H9 (cell line): ENCODE results near the gene SF3B5. TPM values are rescaled to one million over a fixed set of nuclear protein-coding genes. Genes with fewer than 3 reads are reported as not detected.

ENCODE experiments used
- DNase-seq: peaks from one replicate; pipeline ENCODE4 v3.0.0-alpha.2; 2017
- H2AFZ ChIP-seq: one replicate; pipeline ENCODE4 v1.6.1; 2013; ENCODE audit warnings: mild to moderate bottlenecking, low read length, control low read depth, moderate library complexity
- H2AK5ac ChIP-seq: 2 replicates; pipeline ENCODE4 v1.6.1; 2013; ENCODE audit warnings: low read length, control low read depth, mixed read lengths; ENCODE audit not compliant: insufficient read length
- H2BK120ac ChIP-seq: one replicate; pipeline ENCODE4 v1.6.1; 2013; ENCODE audit warnings: low read depth, mild to moderate bottlenecking, low read length, control low read depth, inconsistent platforms; ENCODE audit not compliant: poor library complexity, severe bottlenecking
- H2BK12ac ChIP-seq: 2 replicates; pipeline ENCODE4 v1.6.1; 2013; ENCODE audit warnings: low read length, control low read depth, mixed read lengths, low read depth; ENCODE audit not compliant: insufficient read length
- H2BK15ac ChIP-seq: 2 replicates; pipeline ENCODE4 v1.6.1; 2013; ENCODE audit warnings: low read depth, low read length, control low read depth
- H2BK20ac ChIP-seq: one replicate; pipeline ENCODE4 v1.6.1; 2013; ENCODE audit warnings: low read depth, mild to moderate bottlenecking, low read length, control low read depth, inconsistent platforms; ENCODE audit not compliant: poor library complexity, severe bottlenecking
- H2BK5ac ChIP-seq: 2 replicates; pipeline ENCODE4 v1.6.1; 2013; ENCODE audit warnings: low read length, control low read depth, mixed read lengths; ENCODE audit not compliant: insufficient read length
- H3K14ac ChIP-seq: 2 replicates; pipeline ENCODE4 v1.6.1; 2013; ENCODE audit warnings: low read length, control low read depth; ENCODE audit not compliant: insufficient read depth
- H3K18ac ChIP-seq: 2 replicates; pipeline ENCODE4 v1.6.1; 2013; ENCODE audit warnings: low read depth, mild to moderate bottlenecking, mixed read lengths, low read length, control low read depth; ENCODE audit not compliant: insufficient read length
- H3K23ac ChIP-seq: 2 replicates; pipeline ENCODE4 v1.6.1; 2013; ENCODE audit warnings: low read length, control low read depth, mixed read lengths, low read depth; ENCODE audit not compliant: insufficient read length
- H3K23me2 ChIP-seq: 2 replicates; pipeline ENCODE4 v1.6.1; 2013; ENCODE audit warnings: low read depth, mild to moderate bottlenecking, mixed read lengths, low read length, control low read depth; ENCODE audit not compliant: insufficient read length, poor library complexity, severe bottlenecking
- H3K27ac ChIP-seq: 2 replicates; pipeline ENCODE4 v1.5.1; 2013; ENCODE audit warnings: low read length, control low read depth, mixed read lengths, low read depth; ENCODE audit not compliant: insufficient read length
- H3K27me3 ChIP-seq: 2 replicates; pipeline ENCODE4 v1.6.1; 2013; ENCODE audit warnings: low read length, control low read depth, inconsistent platforms; ENCODE audit not compliant: insufficient read depth
- H3K4ac ChIP-seq: 2 replicates; pipeline ENCODE4 v1.6.1; 2013; ENCODE audit warnings: low read depth, mild to moderate bottlenecking, control low read depth, inconsistent platforms, low read length, moderate library complexity
- H3K4me1 ChIP-seq: 2 replicates; pipeline ENCODE4 v1.6.1; 2013; ENCODE audit warnings: low read length, control low read depth, inconsistent platforms; ENCODE audit not compliant: insufficient read depth
- H3K4me2 ChIP-seq: 2 replicates; pipeline ENCODE4 v1.6.1; 2013; ENCODE audit warnings: low read length, control low read depth, mixed read lengths; ENCODE audit not compliant: insufficient read length, insufficient read depth
- H3K56ac ChIP-seq: 2 replicates; pipeline ENCODE4 v1.6.1; 2013; ENCODE audit warnings: low read depth, mild to moderate bottlenecking, mixed read lengths, low read length, control low read depth; ENCODE audit not compliant: insufficient read length
- H3K79me1 ChIP-seq: 2 replicates; pipeline ENCODE4 v1.6.1; 2013; ENCODE audit warnings: low read depth, mild to moderate bottlenecking, moderate library complexity, low read length, control low read depth, inconsistent platforms; ENCODE audit not compliant: insufficient read depth, poor library complexity, severe bottlenecking
- H3K79me2 ChIP-seq: 2 replicates; pipeline ENCODE4 v1.6.1; 2013; ENCODE audit warnings: low read length, control low read depth, inconsistent platforms; ENCODE audit not compliant: insufficient read depth
- H3K9ac ChIP-seq: 2 replicates; pipeline ENCODE4 v1.6.1; 2013; ENCODE audit warnings: low read length, control low read depth, mixed read lengths; ENCODE audit not compliant: insufficient read length; ENCODE audit errors: extremely low read depth
- H3K9me3 ChIP-seq: one replicate; pipeline ENCODE4 v1.6.1; 2013; ENCODE audit warnings: low read depth, low read length, inconsistent platforms; ENCODE audit not compliant: control insufficient read depth
- H3T11ph ChIP-seq: one replicate; pipeline ENCODE4 v1.6.1; 2013; ENCODE audit warnings: mild to moderate bottlenecking, low read length, control low read depth, inconsistent platforms
- H4K20me1 ChIP-seq: one replicate; pipeline ENCODE4 v1.6.1; 2013; ENCODE audit not compliant: control insufficient read depth, insufficient read length, insufficient read depth
- H4K5ac ChIP-seq: 2 replicates; pipeline ENCODE4 v1.6.1; 2013; ENCODE audit warnings: low read depth, mild to moderate bottlenecking, mixed read lengths, low read length, control low read depth; ENCODE audit not compliant: insufficient read length
- H4K8ac ChIP-seq: replicated peaks from 2 replicates; pipeline ENCODE4 v1.6.1; 2013; ENCODE audit warnings: low read length, control low read depth, mixed read lengths, low read depth; ENCODE audit not compliant: insufficient read length
- H4K91ac ChIP-seq: 2 replicates; pipeline ENCODE4 v1.6.1; 2013; ENCODE audit warnings: low read depth, mild to moderate bottlenecking, moderate library complexity, mixed read lengths, low read length, control low read depth; ENCODE audit not compliant: insufficient read length
- H3K27ac Mint-ChIP-seq, 3 experiments: 2 replicates in 2 of 3; 3 replicates in 1 of 3; pipeline ENCODE4 v1.8.0; 2020 to 2021; ENCODE audit warnings: mixed read lengths in 3 of 3, mild to moderate bottlenecking in 1 of 3, moderate library complexity in 1 of 3
- H3K27me3 Mint-ChIP-seq: 2 replicates; pipeline ENCODE4 v1.8.0; 2021; ENCODE audit warnings: low read depth, mild to moderate bottlenecking, moderate library complexity, mixed read lengths
- H3K36me3 Mint-ChIP-seq, 3 experiments: 2 replicates in 2 of 3; 3 replicates in 1 of 3; pipeline ENCODE4 v1.8.0; 2020 to 2021; ENCODE audit warnings: low read depth in 3 of 3, mixed read lengths in 3 of 3; ENCODE audit not compliant: insufficient read depth in 1 of 3
- H3K4me1 Mint-ChIP-seq, 2 experiments: 2 replicates each; pipeline ENCODE4 v1.8.0; 2020; ENCODE audit warnings: mixed read lengths in 2 of 2
- H3K4me3 Mint-ChIP-seq, 2 experiments: 2 replicates in 1 of 2; 3 replicates in 1 of 2; pipeline ENCODE4 v1.8.0; 2020 to 2021; ENCODE audit warnings: mild to moderate bottlenecking in 2 of 2, mixed read lengths in 2 of 2, moderate library complexity in 1 of 2
- H3K9me3 Mint-ChIP-seq, 2 experiments: 2 replicates in 1 of 2; 3 replicates in 1 of 2; pipeline ENCODE4 v1.8.0; 2020; ENCODE audit warnings: mild to moderate bottlenecking in 2 of 2, mixed read lengths in 2 of 2, moderate library complexity in 1 of 2
- WGBS: extraction: QIAGEN DNeasy Blood & Tissue Kit; methylation state at CpG from one replicate; pipeline ENCODE4 v1.1.7; 2013; ENCODE audit warnings: missing lambda C conversion rate, low lambda C conversion rate, mixed read lengths; ENCODE audit not compliant: insufficient read length; ENCODE audit errors: extremely low coverage; 5-methylcytosine and 5-hydroxymethylcytosine counted together
- total RNA-seq: library from RNA; stranded (reverse); gene quantifications from 2 replicates; pipeline ENCODE4 v1.2.1, GENCODE V29; 2021
- TF ChIP-seq, protein P1 (sequence below): fragments of 200-600 bp; sonication (generic); conservative IDR thresholded peaks from 3 replicates; pipeline ENCODE4 v1.8.0; 2021; ENCODE audit warnings: antibody characterized with exemption, mild to moderate bottlenecking

Gene SF3B5
- total RNA-seq, 1 experiment from 2014 or later = 145 TPM

DNA sequence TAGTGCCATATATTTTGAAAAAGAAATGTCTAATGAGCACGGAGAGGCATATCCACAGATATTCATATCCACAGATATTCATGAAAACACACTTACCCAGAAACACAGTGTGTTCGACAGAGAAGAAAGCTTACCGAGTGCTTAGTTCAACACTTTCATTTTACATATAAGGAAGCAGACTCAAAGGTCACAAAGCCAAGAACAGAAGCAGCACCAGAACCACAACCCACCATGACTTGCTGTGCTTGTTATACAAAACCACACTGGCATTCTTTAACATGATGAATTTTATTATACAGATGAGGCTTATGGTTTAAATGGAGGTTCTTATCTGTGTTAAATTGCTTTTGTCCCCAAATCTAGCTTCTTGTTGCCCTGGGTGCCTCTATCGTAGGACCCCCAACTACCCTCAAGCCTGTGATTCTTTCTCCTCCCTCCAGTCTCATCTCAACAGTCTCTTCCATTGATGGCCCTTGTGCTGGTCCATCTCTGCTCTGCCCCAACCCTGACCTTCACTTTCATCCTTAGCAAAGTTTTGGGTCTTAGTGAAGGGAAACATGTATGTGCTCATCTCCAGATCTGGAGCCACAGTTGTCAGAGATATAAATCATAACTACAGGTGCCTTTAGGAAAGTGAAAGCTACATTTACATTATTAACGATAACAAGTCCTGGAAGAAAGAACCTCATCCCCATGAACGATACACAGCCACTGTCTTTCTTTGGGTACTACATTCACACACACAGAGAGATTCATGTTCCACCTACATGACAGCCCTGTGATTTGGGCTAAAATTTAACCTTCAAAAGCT lies 40.0 kb downstream of the SF3B5 start:
- Histone ChIP-seq H3K9ac (no peak overlapping the region), H4K8ac (no peak overlapping the region), H2AFZ (no peak overlapping the region), H2AK5ac (no peak overlapping the region), H3K56ac (no peak overlapping the region), H3K23ac (no peak overlapping the region), H2BK12ac (no peak overlapping the region), H3K4me2 (no peak overlapping the region), H2BK20ac (no peak overlapping the region), H3K79me2 (no peaks in the 10 kb centered on the region), H3K23me2 (no peaks in the 10 kb centered on the region), H4K91ac (no peak overlapping the region), H4K5ac (no peak overlapping the region), H2BK5ac (no peak overlapping the region), H3K4ac (no peak overlapping the region), H3K9me3 (no peaks in the 10 kb centered on the region), H3K79me1 (no peaks in the 10 kb centered on the region), H2BK120ac (no peak overlapping the region), H3T11ph (no peak overlapping the region), H3K27me3 (no peaks in the 10 kb centered on the region), H3K18ac (no peak overlapping the region), H3K14ac (no peak overlapping the region), H3K27ac (no peak overlapping the region), H3K4me1 (no peaks in the 10 kb centered on the region), H2BK15ac (no peak overlapping the region), H4K20me1 (no peaks in the 10 kb centered on the region)
- no peak overlapping the region for H3K27ac Mint-ChIP-seq
- TF ChIP-seq, protein P1, sequence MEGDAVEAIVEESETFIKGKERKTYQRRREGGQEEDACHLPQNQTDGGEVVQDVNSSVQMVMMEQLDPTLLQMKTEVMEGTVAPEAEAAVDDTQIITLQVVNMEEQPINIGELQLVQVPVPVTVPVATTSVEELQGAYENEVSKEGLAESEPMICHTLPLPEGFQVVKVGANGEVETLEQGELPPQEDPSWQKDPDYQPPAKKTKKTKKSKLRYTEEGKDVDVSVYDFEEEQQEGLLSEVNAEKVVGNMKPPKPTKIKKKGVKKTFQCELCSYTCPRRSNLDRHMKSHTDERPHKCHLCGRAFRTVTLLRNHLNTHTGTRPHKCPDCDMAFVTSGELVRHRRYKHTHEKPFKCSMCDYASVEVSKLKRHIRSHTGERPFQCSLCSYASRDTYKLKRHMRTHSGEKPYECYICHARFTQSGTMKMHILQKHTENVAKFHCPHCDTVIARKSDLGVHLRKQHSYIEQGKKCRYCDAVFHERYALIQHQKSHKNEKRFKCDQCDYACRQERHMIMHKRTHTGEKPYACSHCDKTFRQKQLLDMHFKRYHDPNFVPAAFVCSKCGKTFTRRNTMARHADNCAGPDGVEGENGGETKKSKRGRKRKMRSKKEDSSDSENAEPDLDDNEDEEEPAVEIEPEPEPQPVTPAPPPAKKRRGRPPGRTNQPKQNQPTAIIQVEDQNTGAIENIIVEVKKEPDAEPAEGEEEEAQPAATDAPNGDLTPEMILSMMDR = no peak
- no peak overlapping the region for H3K4me3 Mint-ChIP-seq
- peaks cover 21% of the 10 kb centered on the region for H3K27me3 Mint-ChIP-seq
- no peaks in the 10 kb centered on the region for H3K4me1 Mint-ChIP-seq
- H3K9me3 Mint-ChIP-seq = no peaks in the 10 kb centered on the region
- no peaks in the 10 kb centered on the region for H3K36me3 Mint-ChIP-seq
- DNase-seq = no peak
- WGBS = no CpG with 5 or more reads among the region's 6 CpGs
